HUES64 (cell line): Measurements from ENCODE around the gene TMEM229B.
A peak's percentile ranks its signal among the peaks of the same experiment; 100 is the strongest.
"Not testable (repeated sequence)": the region's sequence is repeated elsewhere in the genome, so short reads cannot be mapped to it uniquely, and the experiment has no call there.

Source experiments
- H3K27ac ChIP-seq: 2 replicates; pipeline ENCODE4 v1.7.0; 2013; ENCODE audit warnings: low read depth, low read length, inconsistent platforms
- H3K27me3 ChIP-seq: 2 replicates; pipeline ENCODE4 v1.6.1; 2013; ENCODE audit warnings: mild to moderate bottlenecking, low read length; ENCODE audit not compliant: insufficient read depth
- H3K36me3 ChIP-seq: 2 replicates; pipeline ENCODE4 v1.6.1; 2013; ENCODE audit warnings: mild to moderate bottlenecking, low read length; ENCODE audit not compliant: insufficient read depth
- H3K4me1 ChIP-seq: 2 replicates; pipeline ENCODE4 v1.6.1; 2013; ENCODE audit warnings: mild to moderate bottlenecking, low read length, moderate library complexity; ENCODE audit not compliant: insufficient read depth
- H3K4me3 ChIP-seq: 2 replicates; pipeline ENCODE4 v1.5.1; 2013; ENCODE audit warnings: mild to moderate bottlenecking, low read length, moderate library complexity
- H3K9ac ChIP-seq: 2 replicates; pipeline ENCODE4 v1.6.1; 2013; ENCODE audit warnings: mild to moderate bottlenecking, low read depth, low read length
- H3K9me3 ChIP-seq: 2 replicates; pipeline ENCODE4 v1.6.1; 2013; ENCODE audit warnings: low read depth, low read length; ENCODE audit not compliant: insufficient read depth
- WGBS: fragments of 150-250, 120-280 bp; methylation state at CpG from one replicate; pipeline ENCODE4 v1.1.7; 2013; ENCODE audit warnings: missing lambda C conversion rate; 5-methylcytosine and 5-hydroxymethylcytosine counted together

TMEM229B gene

GRCh38 chr14:67451667-67452066 lies 36.9 kb downstream of the TMEM229B start:
- H3K9ac ChIP-seq, H3K27me3 ChIP-seq, H3K9me3 ChIP-seq, H3K36me3 ChIP-seq, H3K27ac ChIP-seq, H3K4me3 ChIP-seq, H3K4me1 ChIP-seq: not testable (repeated sequence)
- WGBS = 94% methylated on average over 6 of the region's 6 CpGs

- H3K9ac ChIP-seq = no peak overlapping the region
- WGBS = 96% methylated on average over 2 of the region's 2 CpGs
- 0 out of 2 replicates have a peak, but pooled peaks cover 7% of the 10 kb centered on the region for H3K9me3 ChIP-seq
- H3K27me3 ChIP-seq = no peaks in the 10 kb centered on the region
- H3K27ac ChIP-seq = no peak overlapping the region
- peaks cover 15% of the 10 kb centered on the region for H3K4me1 ChIP-seq
- no peaks in the 10 kb centered on the region for H3K36me3 ChIP-seq
- no peak overlapping the region for H3K4me3 ChIP-seq
Measured at GRCh38 chr14:67449096-67449495, 39.4 kb downstream of the TMEM229B start.

- H3K27ac ChIP-seq = no peak overlapping the region
- 91% methylated on average over 1 of the region's 1 CpG for WGBS
- no peak overlapping the region for H3K9ac ChIP-seq
- H3K4me1 ChIP-seq = peaks cover 23% of the 10 kb centered on the region
- no peaks in the 10 kb centered on the region for H3K36me3 ChIP-seq
- H3K9me3 ChIP-seq = 0 out of 2 replicates have a peak, but pooled peaks cover 7% of the 10 kb centered on the region
- no peaks in the 10 kb centered on the region for H3K27me3 ChIP-seq
- H3K4me3 ChIP-seq = no peak overlapping the region
Measured at GRCh38 chr14:67447033-67447381, 41.5 kb downstream of the TMEM229B start.

GRCh38 chr14:67446371-67447032 lies 42.0 kb downstream of the TMEM229B start:
- H3K4me3 ChIP-seq = no peak overlapping the region
- no peak overlapping the region for H3K27ac ChIP-seq
- H3K36me3 ChIP-seq = no peaks in the 10 kb centered on the region
- H3K9ac ChIP-seq = no peak overlapping the region
- H3K27me3 ChIP-seq = no peaks in the 10 kb centered on the region
- H3K9me3 ChIP-seq = 0 out of 2 replicates have a peak, but pooled peaks cover 7% of the 10 kb centered on the region
- peaks cover 23% of the 10 kb centered on the region for H3K4me1 ChIP-seq
- 83% methylated on average over 8 of the region's 8 CpGs for WGBS

DNA sequence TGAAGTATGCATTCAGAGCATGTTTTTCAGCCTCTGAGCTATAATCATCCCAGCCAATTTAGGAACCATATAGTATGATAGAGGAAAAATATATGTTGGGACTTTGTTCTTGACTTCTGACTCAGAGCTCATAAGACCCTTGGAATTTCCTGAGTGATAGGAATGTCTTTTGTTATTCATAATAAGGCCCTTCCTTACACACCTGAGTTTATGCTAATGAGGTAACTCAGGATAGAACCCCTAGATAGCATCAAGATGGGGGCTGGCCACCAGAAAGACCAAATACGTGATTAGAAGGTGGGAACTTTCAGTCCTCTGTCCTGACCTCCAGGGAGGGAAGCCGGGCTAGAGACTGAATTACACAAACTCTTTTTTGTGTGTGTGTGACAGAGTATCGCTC lies 44.1 kb downstream of the TMEM229B start:
- Histone ChIP-seq H3K9ac (no peak overlapping the region), H3K27ac (peak overlapping the region; percentile 70), H3K36me3 (no peaks in the 10 kb centered on the region), H3K9me3 (no peaks in the 10 kb centered on the region), H3K4me1 (peaks cover 23% of the 10 kb centered on the region), H3K4me3 (no peak overlapping the region), H3K27me3 (no peaks in the 10 kb centered on the region)
- 64% methylated on average over 3 of the region's 3 CpGs for WGBS

- WGBS = 88% methylated on average over 8 of the region's 8 CpGs
- Histone ChIP-seq H3K9me3 (no peaks in the 10 kb centered on the region), H3K4me3 (no peak overlapping the region), H3K27me3 (no peaks in the 10 kb centered on the region), H3K4me1 (peaks cover 18% of the 10 kb centered on the region), H3K27ac (no peak overlapping the region), H3K36me3 (no peaks in the 10 kb centered on the region), H3K9ac (no peak overlapping the region)
Measured at GRCh38 chr14:67442139-67442906, 46.2 kb downstream of the TMEM229B start.

DNA sequence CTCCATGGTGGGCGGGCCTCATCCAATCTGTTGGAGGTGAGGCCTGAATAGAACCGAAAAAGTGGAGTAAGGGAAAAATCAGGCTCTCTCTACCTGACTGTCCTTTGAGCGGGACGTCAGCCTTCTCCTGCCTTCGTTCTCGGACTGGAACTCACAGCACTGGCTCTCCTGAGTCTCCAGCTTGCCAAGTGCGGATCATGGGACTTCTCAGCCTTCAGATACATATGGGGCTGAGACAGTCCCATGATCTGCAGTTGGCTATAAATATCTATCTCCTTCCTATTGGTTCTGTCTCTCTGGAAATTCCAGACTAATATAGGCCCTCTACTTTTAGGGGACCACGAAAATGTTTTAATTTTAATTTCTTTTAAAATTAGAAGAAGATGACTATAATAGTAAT lies 46.8 kb downstream of the TMEM229B start:
- Histone ChIP-seq H3K27ac (no peak overlapping the region), H3K4me1 (peaks cover 18% of the 10 kb centered on the region), H3K4me3 (no peak overlapping the region), H3K36me3 (no peaks in the 10 kb centered on the region), H3K27me3 (no peaks in the 10 kb centered on the region), H3K9me3 (no peaks in the 10 kb centered on the region), H3K9ac (no peak overlapping the region)
- 91% methylated on average over 7 of the region's 8 CpGs for WGBS

DNA sequence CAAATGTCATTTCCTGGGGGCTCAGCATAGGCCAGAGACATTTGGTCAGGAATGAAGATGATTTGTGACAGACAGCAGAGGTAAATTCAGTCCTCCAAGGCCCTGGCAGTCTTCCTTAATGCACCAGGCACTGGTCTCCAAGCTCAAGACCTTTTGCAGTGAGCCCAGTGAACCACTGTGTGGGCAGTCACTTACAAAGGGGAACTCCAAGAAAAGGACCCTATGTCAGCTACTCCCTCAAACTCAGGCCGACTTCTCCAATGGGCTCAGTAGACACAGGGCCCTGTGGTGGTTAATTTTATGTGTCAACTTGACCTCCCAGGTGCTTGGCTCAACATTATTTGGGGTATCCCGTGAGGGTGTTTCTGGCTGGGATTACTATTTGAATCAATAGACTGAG lies 47.3 kb downstream of the TMEM229B start:
- Histone ChIP-seq H3K27me3 (no peaks in the 10 kb centered on the region), H3K4me1 (peaks cover 18% of the 10 kb centered on the region), H3K9me3 (no peaks in the 10 kb centered on the region), H3K36me3 (no peaks in the 10 kb centered on the region), H3K9ac (no peak overlapping the region), H3K4me3 (no peak overlapping the region), H3K27ac (no peak overlapping the region)
- 90% methylated on average over 1 of the region's 2 CpGs for WGBS

- Histone ChIP-seq H3K27me3 (no peaks in the 10 kb centered on the region), H3K27ac (no peak overlapping the region), H3K36me3 (no peaks in the 10 kb centered on the region), H3K4me3 (no peak overlapping the region), H3K9ac (no peak overlapping the region), H3K9me3 (no peaks in the 10 kb centered on the region), H3K4me1 (peaks cover 18% of the 10 kb centered on the region)
- WGBS = 92% methylated on average over 4 of the region's 4 CpGs
Measured at GRCh38 chr14:67440513-67440912, 48.0 kb downstream of the TMEM229B start.

DNA sequence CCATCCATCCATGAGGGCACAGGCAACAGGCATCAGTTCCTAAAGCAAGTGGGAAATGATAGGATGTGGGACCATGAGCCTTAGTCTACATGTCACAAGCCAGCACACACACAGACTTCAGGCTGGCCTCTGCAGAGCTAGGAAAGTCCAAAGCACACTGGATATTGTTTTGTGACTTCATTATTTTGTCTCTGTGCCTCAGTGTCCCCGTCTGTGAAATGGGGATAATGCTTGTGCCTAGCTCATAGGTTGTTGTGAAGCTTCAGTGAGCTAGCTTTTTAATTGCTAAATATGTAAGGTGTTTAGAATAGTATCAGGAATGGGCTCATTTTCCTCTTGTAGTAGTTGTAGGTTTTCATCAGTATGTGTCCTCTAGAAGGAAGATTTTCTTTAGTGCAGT lies 49.6 kb downstream of the TMEM229B start:
- 88% methylated on average over 1 of the region's 1 CpG for WGBS
- no peak overlapping the region for H3K9ac ChIP-seq
- H3K4me1 ChIP-seq = peaks cover 7% of the 10 kb centered on the region

DNA sequence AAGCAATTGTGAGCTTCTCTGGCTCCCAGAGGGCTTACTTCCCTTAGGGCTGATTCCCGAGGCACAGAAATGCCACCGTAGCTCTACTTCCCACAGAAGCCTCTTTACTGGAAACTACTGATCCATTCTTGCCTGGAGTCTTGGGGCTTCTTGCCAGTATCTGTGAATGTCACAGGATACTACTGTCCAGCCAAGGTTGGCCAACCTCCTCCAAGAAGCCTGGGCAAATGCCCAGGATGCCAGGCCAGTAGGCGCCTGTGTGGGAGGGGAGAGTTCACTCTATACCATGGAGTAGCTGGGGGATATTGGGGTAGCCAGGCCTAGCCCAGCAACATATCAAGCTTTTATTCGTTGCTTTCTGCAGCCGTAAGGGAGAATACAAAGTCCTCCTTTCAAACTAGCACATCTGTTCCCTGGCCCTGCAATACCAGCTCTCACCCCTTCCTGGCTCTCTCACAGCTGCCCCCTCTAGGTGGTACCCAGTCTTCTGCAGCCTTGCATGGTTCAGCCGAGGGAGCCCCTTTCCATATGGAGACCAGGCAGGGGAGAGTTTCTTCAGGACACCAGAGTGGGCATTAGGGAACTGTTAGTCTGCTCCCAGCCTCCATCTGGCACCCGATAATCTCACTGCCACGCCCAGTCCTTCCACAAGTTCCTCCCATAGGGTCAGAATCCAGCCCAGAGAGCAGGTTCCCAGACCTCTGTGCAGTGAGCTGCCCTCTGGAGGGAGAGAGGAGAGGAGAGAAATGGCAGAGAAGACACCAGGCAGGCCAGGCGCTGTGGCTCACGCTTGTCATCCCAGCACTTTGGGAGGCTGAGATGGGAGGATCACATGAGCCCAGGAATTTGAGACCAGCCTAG lies 52.3 kb downstream of the TMEM229B start:
- WGBS = 93% methylated on average over 10 of the region's 10 CpGs
- Histone ChIP-seq H3K9me3 (no peaks in the 10 kb centered on the region), H3K4me1 (0 out of 2 replicates have a peak, but pooled peaks cover 5% of the 10 kb centered on the region), H3K4me3 (no peak overlapping the region), H3K36me3 (no peaks in the 10 kb centered on the region), H3K27me3 (no peaks in the 10 kb centered on the region), H3K27ac (no peak overlapping the region), H3K9ac (no peak overlapping the region)

More for the DNA sequence above, 49.6 kb downstream of the TMEM229B start:
- no peaks in the 10 kb centered on the region for H3K9me3 ChIP-seq
- no peak overlapping the region for H3K27ac ChIP-seq
- H3K36me3 ChIP-seq = no peaks in the 10 kb centered on the region
- no peak overlapping the region for H3K4me3 ChIP-seq
- no peaks in the 10 kb centered on the region for H3K27me3 ChIP-seq
